ENCODE measurements around the gene AIRE.

Gene AIRE

GRCh38 chr21:44291936-44292811 is 6.5 kb downstream of the AIRE start:
- DNase-seq = no peak

GRCh38 chr21:44292812-44293195 is 7.1 kb downstream of the AIRE start:
- no peak for DNase-seq

- DNase-seq = no peak
Observed at GRCh38 chr21:44293551-44294231, 8.0 kb downstream of the AIRE start.

- DNase-seq = no peak
Observed at GRCh38 chr21:44294391-44295162, 8.9 kb downstream of the AIRE start.

- no peak for DNase-seq
Observed at GRCh38 chr21:44295163-44295573, 9.5 kb downstream of the AIRE start.

GRCh38 chr21:44295646-44296045 is 10.0 kb downstream of the AIRE start:
- DNase-seq = no peak

GRCh38 chr21:44296103-44296519 is 10.4 kb downstream of the AIRE start:
- DNase-seq = no peak

- no peak for DNase-seq
Observed at GRCh38 chr21:44296916-44297315, 11.2 kb downstream of the AIRE start.

- peak; percentile 84 for DNase-seq
Observed at GRCh38 chr21:44297525-44298290, 12.0 kb downstream of the AIRE start.

GRCh38 chr21:44298301-44298700 is 12.6 kb downstream of the AIRE start:
- DNase-seq = no peak

GRCh38 chr21:44299085-44299457 is 13.4 kb downstream of the AIRE start:
- peak; percentile 52 for DNase-seq

- peak; percentile 78 for DNase-seq
Observed at GRCh38 chr21:44299458-44300261, 14.0 kb downstream of the AIRE start, which contains the start of gene PFKL. PFKL (plus strand) TSS chr21:44300053; CDS start chr21:44300106, 53 bp downstream.

- DNase-seq = peak; percentile 75
Observed at GRCh38 chr21:44300262-44300959, 14.7 kb downstream of the AIRE start.

- DNase-seq = no peak
Observed at GRCh38 chr21:44301141-44301540, 15.5 kb downstream of the AIRE start.

GRCh38 chr21:44301961-44302406 is 16.3 kb downstream of the AIRE start:
- no peak for DNase-seq

- peak; percentile 32 for DNase-seq
Observed at GRCh38 chr21:44302573-44303401, 17.1 kb downstream of the AIRE start.

- DNase-seq = no peak
Observed at GRCh38 chr21:44303490-44303981, 17.9 kb downstream of the AIRE start.

- no peak for DNase-seq
Observed at GRCh38 chr21:44304011-44304616, 18.4 kb downstream of the AIRE start.

- peak; percentile 60 for DNase-seq
Observed at GRCh38 chr21:44304877-44305293, 19.2 kb downstream of the AIRE start.
